Skeletal muscle tissue (tissue), 4 donors: ENCODE data around the gene HLX. TPM values are rescaled to one million over a fixed set of nuclear protein-coding genes. Genes with fewer than 3 reads are reported as not detected.

ENCODE experiments used
- H3K27ac ChIP-seq: one replicate; pipeline ENCODE4 v1.7.0; 2013; ENCODE audit warnings: mild to moderate bottlenecking, low read depth, low read length, inconsistent platforms
- H3K27me3 ChIP-seq, 3 donors: one replicate each; pipeline ENCODE4 v1.7.0; 2013; ENCODE audit warnings: low read length in 3 of 3; ENCODE audit not compliant: control insufficient read depth in 3 of 3, insufficient read depth in 3 of 3
- H3K36me3 ChIP-seq, 3 donors: one replicate each; pipeline ENCODE4 v1.7.0; 2013; ENCODE audit warnings: low read length in 3 of 3; ENCODE audit not compliant: control insufficient read depth in 3 of 3, insufficient read depth in 3 of 3
- H3K4me1 ChIP-seq, 3 donors: one replicate each; pipeline ENCODE4 v1.7.0; 2013; ENCODE audit warnings: low read length in 3 of 3, mild to moderate bottlenecking in 3 of 3; ENCODE audit not compliant: control insufficient read depth in 3 of 3, insufficient read depth in 3 of 3
- H3K4me3 ChIP-seq, 3 donors: one replicate each; pipeline ENCODE4 v1.7.0; 2013; ENCODE audit warnings: low read length in 3 of 3
- H3K9ac ChIP-seq, 3 donors: one replicate each; pipeline ENCODE4 v1.7.0; 2013; ENCODE audit warnings: low read length in 3 of 3, mild to moderate bottlenecking in 3 of 3, moderate library complexity in 2 of 3, low read depth in 1 of 3
- H3K9me3 ChIP-seq, 3 donors: one replicate each; pipeline ENCODE4 v1.7.0; 2013; ENCODE audit warnings: low read length in 3 of 3; ENCODE audit not compliant: control insufficient read depth in 3 of 3
- total RNA-seq: library from RNA; depleted of rRNA; stranded (reverse); fragments of >200 nt; gene quantifications from one replicate; pipeline ENCODE4 v1.2.3, GENCODE V29; 2014
- donor health status: Osteomylitis.

Gene HLX
- total RNA-seq, 1 donor from 2014 or later = 9.9 TPM

GRCh38 chr1:220880726-220881506, 1.7 kb downstream of the HLX start:
- Histone ChIP-seq H3K9ac (peak overlapping the region; percentile 66 to 91 (median 90)), H3K36me3 (peaks cover 25 to 29% (median 27%) of the 10 kb centered on the region in 3 donors), H3K9me3 (no peaks in the 10 kb centered on the region), H3K27ac (peak overlapping the region; percentile 91), H3K4me3 (peak overlapping the region; percentile 75 to 84 (median 84)), H3K27me3 (no peaks in the 10 kb centered on the region), H3K4me1 (peaks cover 20 to 37% (median 20%) of the 10 kb centered on the region in 3 donors)

- peaks cover 4 to 7% (median 6%) of the 10 kb centered on the region in 3 donors for H3K27me3 ChIP-seq
- peak overlapping the region; percentile 91 for H3K27ac ChIP-seq
- H3K4me1 ChIP-seq = peaks cover 17 to 36% (median 20%) of the 10 kb centered on the region in 3 donors
- peak overlapping the region; percentile 56 to 84 (median 75) for H3K4me3 ChIP-seq
- H3K9me3 ChIP-seq = no peaks in the 10 kb centered on the region
- peak overlapping the region in 2 of 3 donors; percentile 27 to 90 for H3K9ac ChIP-seq
- peaks cover 25 to 32% (median 27%) of the 10 kb centered on the region in 3 donors for H3K36me3 ChIP-seq
These were observed 3.0 kb downstream of the HLX start for GRCh38 chr1:220882061-220882891.

GRCh38 chr1:220884109-220884980, 5.1 kb downstream of the HLX start:
- H3K9ac ChIP-seq = no peak overlapping the region
- H3K27me3 ChIP-seq = peaks cover 19 to 26% (median 22%) of the 10 kb centered on the region in 3 donors
- H3K36me3 ChIP-seq = peaks cover 25 to 32% (median 27%) of the 10 kb centered on the region in 3 donors
- H3K4me3 ChIP-seq = no peak overlapping the region
- no peak overlapping the region for H3K27ac ChIP-seq
- no peaks in the 10 kb centered on the region for H3K9me3 ChIP-seq
- H3K4me1 ChIP-seq = peaks cover 14 to 24% (median 18%) of the 10 kb centered on the region in 3 donors

GRCh38 chr1:220884981-220885918, 6.0 kb downstream of the HLX start:
- Histone ChIP-seq H3K4me1 (peaks cover 14 to 21% (median 16%) of the 10 kb centered on the region in 3 donors), H3K27ac (no peak overlapping the region), H3K9ac (no peak overlapping the region), H3K36me3 (peaks cover 25 to 32% (median 27%) of the 10 kb centered on the region in 3 donors), H3K27me3 (peaks cover 28 to 35% (median 28%) of the 10 kb centered on the region in 3 donors), H3K9me3 (no peaks in the 10 kb centered on the region), H3K4me3 (no peak overlapping the region)

GRCh38 chr1:220885971-220886370, 6.7 kb downstream of the HLX start:
- Histone ChIP-seq H3K4me3 (no peak overlapping the region), H3K9me3 (no peaks in the 10 kb centered on the region), H3K9ac (no peak overlapping the region), H3K36me3 (peaks cover 25 to 32% (median 27%) of the 10 kb centered on the region in 3 donors), H3K27me3 (peaks cover 34 to 42% (median 35%) of the 10 kb centered on the region in 3 donors), H3K4me1 (peaks cover 14 to 19% (median 16%) of the 10 kb centered on the region in 3 donors), H3K27ac (no peak overlapping the region)

- peaks cover 25 to 30% (median 27%) of the 10 kb centered on the region in 3 donors for H3K36me3 ChIP-seq
- H3K27ac ChIP-seq = no peak overlapping the region
- H3K27me3 ChIP-seq = peaks cover 40 to 49% (median 41%) of the 10 kb centered on the region in 3 donors
- H3K4me3 ChIP-seq = no peak overlapping the region
- H3K4me1 ChIP-seq = peaks cover 14 to 22% (median 21%) of the 10 kb centered on the region in 3 donors
- H3K9me3 ChIP-seq = no peaks in the 10 kb centered on the region
- H3K9ac ChIP-seq = no peak overlapping the region
These were observed 7.4 kb downstream of the HLX start for GRCh38 chr1:220886470-220887201.

- H3K4me1 ChIP-seq = peaks cover 14 to 20% (median 18%) of the 10 kb centered on the region in 3 donors
- H3K9me3 ChIP-seq = no peaks in the 10 kb centered on the region
- H3K36me3 ChIP-seq = peaks cover 25 to 27% (median 25%) of the 10 kb centered on the region in 3 donors
- H3K4me3 ChIP-seq = no peak overlapping the region
- H3K27me3 ChIP-seq = peaks cover 46 to 54% (median 47%) of the 10 kb centered on the region in 3 donors
- no peak overlapping the region for H3K9ac ChIP-seq
- no peak overlapping the region for H3K27ac ChIP-seq
These were observed 7.9 kb downstream of the HLX start for GRCh38 chr1:220887202-220887519.
